HFFc6 (cell line): ENCODE measurements around the gene HOGA1. TPM values are rescaled to one million over a fixed set of nuclear protein-coding genes. Genes with fewer than 3 reads are reported as not detected.

ENCODE experiments used
- DNase-seq: peaks from one replicate; pipeline ENCODE4 v3.0.0-alpha.2; 2018
- H3K27ac Mint-ChIP-seq: 2 replicates; pipeline ENCODE4 v1.8.0; 2020; ENCODE audit warnings: mild to moderate bottlenecking, mixed read lengths
- H3K27me3 Mint-ChIP-seq: 2 replicates; pipeline ENCODE4 v1.8.0; 2021; ENCODE audit warnings: mild to moderate bottlenecking, moderate library complexity, mixed read lengths; ENCODE audit not compliant: insufficient read depth
- H3K36me3 Mint-ChIP-seq: 2 replicates; pipeline ENCODE4 v1.8.0; 2021; ENCODE audit warnings: low read depth, mixed read lengths
- H3K4me1 Mint-ChIP-seq: 2 replicates; pipeline ENCODE4 v1.8.0; 2020; ENCODE audit warnings: low read depth, mixed read lengths
- H3K4me3 Mint-ChIP-seq: 2 replicates; pipeline ENCODE4 v1.8.0; 2020; ENCODE audit warnings: mild to moderate bottlenecking, moderate library complexity, mixed read lengths
- H3K9me3 Mint-ChIP-seq: 2 replicates; pipeline ENCODE4 v1.8.0; 2020; ENCODE audit warnings: mild to moderate bottlenecking, mixed read lengths
- CTCF ChIP-seq: fragments of 200-600 bp; sonication (generic); IDR thresholded peaks from 2 replicates; pipeline ENCODE4 v1.5.0; 2021; ENCODE audit warnings: antibody characterized with exemption, mild to moderate bottlenecking
- total RNA-seq, 6 experiments: library from RNA; stranded (reverse); fragmentation: NEBNext Ultra II Directional; extraction: Animal tissue kit (Norgen Biotek cat#: 25700); gene quantifications; 2 replicates in 1 of 6; 3 replicates in 5 of 6; pipeline ENCODE4 v1.2.3, GENCODE V29; 2021

HOGA1 gene
- total RNA-seq, 6 experiments from 2014 or later: 0.26 to 0.66 (median 0.46) TPM

GRCh38 chr10:97601268-97602215 lies 17.4 kb downstream of the HOGA1 start:
- no peaks in the 10 kb centered on the region for H3K36me3 Mint-ChIP-seq

GRCh38 chr10:97607095-97607636 lies 23.0 kb downstream of the HOGA1 start:
- H3K4me1 Mint-ChIP-seq: no peaks in the 10 kb centered on the region

More at GRCh38 chr10:97601268-97602215, 17.4 kb downstream of the HOGA1 start:
- Mint-ChIP-seq H3K9me3 (no peaks in the 10 kb centered on the region), H3K4me1 (peaks cover 17% of the 10 kb centered on the region), H3K4me3 (no peak overlapping the region), H3K27ac (no peak overlapping the region), H3K27me3 (peaks cover 6% of the 10 kb centered on the region)
- DNase-seq: no peak
- no peak for TF ChIP-seq CTCF

GRCh38 chr10:97608991-97609561 lies 24.9 kb downstream of the HOGA1 start:
- peaks cover 3% of the 10 kb centered on the region; the same call in 1 of the 2 replicates for H3K27me3 Mint-ChIP-seq
- DNase-seq: no peak
- H3K4me1 Mint-ChIP-seq: no peaks in the 10 kb centered on the region
- no peak overlapping the region for H3K4me3 Mint-ChIP-seq
- no peak overlapping the region for H3K27ac Mint-ChIP-seq
- H3K9me3 Mint-ChIP-seq: no peaks in the 10 kb centered on the region
- no peaks in the 10 kb centered on the region for H3K36me3 Mint-ChIP-seq
- TF ChIP-seq CTCF: no peak

More at GRCh38 chr10:97607095-97607636, 23.0 kb downstream of the HOGA1 start:
- H3K9me3 Mint-ChIP-seq: no peaks in the 10 kb centered on the region
- no peak overlapping the region for H3K27ac Mint-ChIP-seq
- H3K27me3 Mint-ChIP-seq: peaks cover 3% of the 10 kb centered on the region; the same call in 1 of the 2 replicates
- no peaks in the 10 kb centered on the region for H3K36me3 Mint-ChIP-seq
- no peak for TF ChIP-seq CTCF
- no peak for DNase-seq
- H3K4me3 Mint-ChIP-seq: no peak overlapping the region

- DNase-seq: no peak
These were observed 27.3 kb downstream of the HOGA1 start for GRCh38 chr10:97611473-97611872.

More at GRCh38 chr10:97611473-97611872, 27.3 kb downstream of the HOGA1 start:
- H3K36me3 Mint-ChIP-seq: no peaks in the 10 kb centered on the region
- TF ChIP-seq CTCF: no peak
- no peak overlapping the region for H3K27ac Mint-ChIP-seq
- H3K4me1 Mint-ChIP-seq: no peaks in the 10 kb centered on the region
- H3K4me3 Mint-ChIP-seq: no peak overlapping the region
- H3K27me3 Mint-ChIP-seq: no peaks in the 10 kb centered on the region
- no peaks in the 10 kb centered on the region for H3K9me3 Mint-ChIP-seq
